ENCODE results near the gene TC2N.

TC2N gene

DNA sequence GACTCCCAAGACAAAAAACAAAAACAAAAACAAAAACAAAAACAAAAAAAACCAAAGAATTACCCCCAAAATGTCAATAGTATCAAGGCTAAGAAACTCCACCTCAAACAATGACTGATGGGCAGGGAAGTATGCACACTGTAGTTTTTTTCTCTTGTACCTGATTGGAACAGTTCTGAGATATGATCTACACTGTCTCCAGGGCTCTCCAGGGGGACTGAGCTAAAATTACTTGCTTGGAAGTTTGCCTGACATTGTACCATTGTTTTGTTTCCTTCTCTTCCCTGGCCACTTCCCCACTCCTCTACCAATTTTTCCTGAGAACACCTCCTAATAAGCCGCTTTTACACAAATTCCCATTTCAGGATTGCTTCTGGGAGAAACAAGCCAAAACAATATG lies 113.2 kb downstream of the TC2N start:
- Histone ChIP-seq H3K9me3 (no peaks in the 10 kb centered on the region), H3K4me3 (no peak overlapping the region), H3K27me3 (no peaks in the 10 kb centered on the region), H3K4me1 (peaks cover 4 to 28% (median 10%) of the 10 kb centered on the region in 4 donors), H3K36me3 (no peaks in the 10 kb centered on the region), H3K27ac (no peak overlapping the region)
- DNase-seq: no peak
- intact Hi-C loops (cut with DNase I; ENCODE audit: low total_unique reads): no loop called here
- TF ChIP-seq, protein P1, sequence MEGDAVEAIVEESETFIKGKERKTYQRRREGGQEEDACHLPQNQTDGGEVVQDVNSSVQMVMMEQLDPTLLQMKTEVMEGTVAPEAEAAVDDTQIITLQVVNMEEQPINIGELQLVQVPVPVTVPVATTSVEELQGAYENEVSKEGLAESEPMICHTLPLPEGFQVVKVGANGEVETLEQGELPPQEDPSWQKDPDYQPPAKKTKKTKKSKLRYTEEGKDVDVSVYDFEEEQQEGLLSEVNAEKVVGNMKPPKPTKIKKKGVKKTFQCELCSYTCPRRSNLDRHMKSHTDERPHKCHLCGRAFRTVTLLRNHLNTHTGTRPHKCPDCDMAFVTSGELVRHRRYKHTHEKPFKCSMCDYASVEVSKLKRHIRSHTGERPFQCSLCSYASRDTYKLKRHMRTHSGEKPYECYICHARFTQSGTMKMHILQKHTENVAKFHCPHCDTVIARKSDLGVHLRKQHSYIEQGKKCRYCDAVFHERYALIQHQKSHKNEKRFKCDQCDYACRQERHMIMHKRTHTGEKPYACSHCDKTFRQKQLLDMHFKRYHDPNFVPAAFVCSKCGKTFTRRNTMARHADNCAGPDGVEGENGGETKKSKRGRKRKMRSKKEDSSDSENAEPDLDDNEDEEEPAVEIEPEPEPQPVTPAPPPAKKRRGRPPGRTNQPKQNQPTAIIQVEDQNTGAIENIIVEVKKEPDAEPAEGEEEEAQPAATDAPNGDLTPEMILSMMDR (IDR thresholded peaks at IDR 0.05): no peak

DNA sequence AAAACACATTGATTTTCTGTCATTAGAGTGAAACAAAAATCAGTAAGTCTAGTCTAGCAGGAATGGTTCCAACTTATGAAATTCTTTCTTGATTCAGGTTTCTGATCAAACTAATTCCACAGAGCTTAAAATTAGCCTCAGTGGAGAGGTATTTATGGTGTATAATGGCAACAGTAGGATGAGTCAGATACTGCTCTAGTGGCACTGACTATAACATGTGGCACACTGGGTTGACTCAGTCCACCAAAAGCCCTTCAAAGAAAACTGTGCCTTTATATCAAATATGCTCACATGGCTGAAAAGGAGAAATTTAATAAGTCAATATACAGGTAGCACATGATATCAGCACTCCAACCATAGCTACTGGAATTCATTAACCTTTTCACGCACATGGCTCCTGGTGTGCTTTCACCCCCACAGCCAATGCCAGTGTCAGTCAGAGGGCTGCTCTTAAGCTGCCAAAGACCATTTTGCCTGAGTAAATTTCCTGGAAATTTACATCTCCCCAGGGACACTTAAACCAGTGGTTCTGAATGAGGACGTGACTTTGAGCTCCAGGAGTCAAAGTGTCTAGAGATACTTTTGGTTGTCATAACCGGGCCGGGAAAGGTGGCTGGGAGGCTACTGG lies 113.7 kb downstream of the TC2N start:
- no peak overlapping the region for H3K4me3 ChIP-seq
- DNase-seq: no peak
- H3K9me3 ChIP-seq: no peaks in the 10 kb centered on the region
- H3K4me1 ChIP-seq: peaks cover 4 to 28% (median 10%) of the 10 kb centered on the region in 4 donors
- intact Hi-C loops (cut with DNase I; ENCODE audit: low total_unique reads): no loop called here
- no peaks in the 10 kb centered on the region for H3K27me3 ChIP-seq
- TF ChIP-seq, protein P1 (IDR thresholded peaks at IDR 0.05): no peak
- H3K27ac ChIP-seq: no peak overlapping the region
- no peaks in the 10 kb centered on the region for H3K36me3 ChIP-seq

DNA sequence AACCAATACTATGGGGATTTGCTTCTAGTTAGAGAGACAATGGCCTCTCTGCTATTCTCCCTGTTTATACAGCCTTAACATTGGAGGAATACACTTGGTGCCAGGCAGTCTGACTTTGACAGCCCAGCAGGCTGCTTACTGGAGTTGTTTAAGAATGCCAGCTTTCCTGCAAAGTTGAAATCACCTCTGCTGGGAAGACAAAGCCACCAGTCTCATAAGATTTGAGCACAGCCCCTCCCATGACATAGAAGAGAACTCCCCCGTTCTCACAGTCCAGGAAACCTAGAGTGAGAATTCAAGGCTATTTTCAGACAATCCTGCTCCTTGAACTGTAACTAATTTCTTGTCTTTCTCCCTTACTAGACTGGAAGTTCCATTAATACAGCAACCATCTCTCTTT lies 114.4 kb downstream of the TC2N start:
- peaks cover 4 to 28% (median 10%) of the 10 kb centered on the region in 4 donors for H3K4me1 ChIP-seq
- intact Hi-C loops (cut with DNase I; ENCODE audit: low total_unique reads): no loop called here

DNA sequence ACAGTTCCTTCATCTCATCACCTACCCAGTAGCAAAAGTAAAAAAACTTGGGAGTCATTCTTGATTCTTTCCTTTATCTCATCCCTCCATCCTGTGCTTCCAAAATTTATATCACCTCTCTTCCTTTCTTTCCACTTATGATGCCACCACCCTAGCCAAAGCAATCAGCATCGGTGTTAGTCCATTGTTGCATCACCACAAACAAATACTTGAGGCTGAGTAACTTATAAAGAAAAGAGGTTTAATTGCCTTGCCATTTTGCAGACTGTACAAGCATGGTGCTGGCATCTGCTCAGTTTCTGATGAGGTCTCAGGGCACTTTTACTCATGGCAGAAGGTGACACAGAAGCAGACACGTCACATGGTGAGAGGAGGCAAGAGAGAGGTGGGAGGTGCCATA lies 115.6 kb downstream of the TC2N start:
- DNase-seq: no peak
- H3K27ac ChIP-seq: no peak overlapping the region
- H3K27me3 ChIP-seq: no peaks in the 10 kb centered on the region
- H3K9me3 ChIP-seq: no peaks in the 10 kb centered on the region
- H3K4me3 ChIP-seq: no peak overlapping the region
- TF ChIP-seq, protein P1 (IDR thresholded peaks at IDR 0.05): no peak
- H3K36me3 ChIP-seq: no peaks in the 10 kb centered on the region
- intact Hi-C loops (cut with DNase I; ENCODE audit: low total_unique reads): no loop called here
- peaks cover 4 to 28% (median 10%) of the 10 kb centered on the region in 4 donors for H3K4me1 ChIP-seq

More for the DNA sequence above, 114.4 kb downstream of the TC2N start:
- Histone ChIP-seq H3K27me3 (no peaks in the 10 kb centered on the region), H3K27ac (no peak overlapping the region), H3K9me3 (no peaks in the 10 kb centered on the region), H3K4me3 (no peak overlapping the region), H3K36me3 (no peaks in the 10 kb centered on the region)
- no peak for DNase-seq
- TF ChIP-seq, protein P1 (IDR thresholded peaks at IDR 0.05): no peak

DNA sequence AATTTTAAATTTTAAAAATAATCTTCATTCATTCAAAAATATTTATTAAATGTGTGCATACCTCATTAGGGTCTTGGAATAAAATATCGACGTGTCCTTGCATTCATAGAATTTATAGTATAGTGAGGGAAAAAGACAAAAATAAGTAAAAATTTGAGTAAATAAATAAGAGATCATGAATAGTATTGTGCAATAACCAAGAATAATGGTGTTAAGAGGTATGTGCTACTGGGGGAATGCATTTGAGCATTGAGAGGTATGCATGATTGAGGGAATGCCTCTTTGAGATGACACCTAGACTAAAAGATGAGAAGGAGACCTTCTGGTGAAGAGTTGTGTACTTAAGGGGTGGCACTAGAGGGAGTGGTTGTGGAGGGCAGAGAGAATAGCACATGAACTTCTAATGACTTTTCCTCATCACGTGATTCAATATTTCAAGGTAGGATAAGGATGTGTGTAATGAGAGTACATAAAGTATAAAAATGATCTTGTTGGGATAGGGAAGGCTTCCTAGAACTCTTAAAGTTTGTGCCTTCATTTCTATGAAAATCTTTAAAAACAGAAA lies 116.6 kb downstream of the TC2N start:
- Histone ChIP-seq H3K4me1 (peaks cover 4 to 28% (median 10%) of the 10 kb centered on the region in 4 donors), H3K9me3 (no peaks in the 10 kb centered on the region), H3K27me3 (no peaks in the 10 kb centered on the region), H3K27ac (no peak overlapping the region), H3K36me3 (no peaks in the 10 kb centered on the region), H3K4me3 (no peak overlapping the region)
- intact Hi-C loops (cut with DNase I; ENCODE audit: low total_unique reads): no loop called here
- no peak for DNase-seq
- TF ChIP-seq, protein P1 (IDR thresholded peaks at IDR 0.05): no peak
